WTC11 (cell line): ENCODE results near the gene PCBP3. TPM values are rescaled to one million over a fixed set of nuclear protein-coding genes. Genes with fewer than 3 reads are reported as not detected.

ENCODE experiments used
- ATAC-seq: fragments of 200-7000 bp; cut with Tn5 transposase; 2 replicates; pipeline ENCODE4 v1.10.0; 2021; ENCODE audit warnings: mild to moderate bottlenecking, moderate library complexity
- CTCF ChIA-PET: fragments of 300-600 bp; sonication (Branson Sonifier 250); formaldehyde crosslinking; loops from one replicate; lab custom pipeline; 2021; ENCODE audit warnings: antibody characterized with exemption; lab: Charles Lee
- POLR2A ChIA-PET: fragments of 350-600 bp; sonication (Branson Sonifier 250); formaldehyde crosslinking; loops from one replicate; lab custom pipeline; 2021; ENCODE audit warnings: antibody characterized with exemption; lab: Charles Lee
- DNase-seq: peaks from one replicate; pipeline ENCODE4 v3.0.0; 2021; ENCODE audit warnings: low spot score
- H3K27ac Mint-ChIP-seq: 2 replicates; pipeline ENCODE4 v1.8.0; 2021; ENCODE audit warnings: mixed read lengths
- H3K27me3 Mint-ChIP-seq: 2 replicates; pipeline ENCODE4 v1.8.0; 2021; ENCODE audit warnings: low read depth, mild to moderate bottlenecking, moderate library complexity, mixed read lengths
- H3K36me3 Mint-ChIP-seq: 2 replicates; pipeline ENCODE4 v1.8.0; 2021; ENCODE audit warnings: mixed read lengths
- H3K4me1 Mint-ChIP-seq: 2 replicates; pipeline ENCODE4 v1.8.0; 2022; ENCODE audit warnings: mixed read lengths
- H3K4me3 Mint-ChIP-seq: 2 replicates; pipeline ENCODE4 v1.8.0; 2021; ENCODE audit warnings: mild to moderate bottlenecking, moderate library complexity, mixed read lengths
- H3K9me3 Mint-ChIP-seq: 2 replicates; pipeline ENCODE4 v1.8.0; 2021; ENCODE audit warnings: mixed read lengths
- AFF4 ChIP-seq: sonication (generic); formaldehyde crosslinking; IDR thresholded peaks from 2 replicates; pipeline ENCODE4 v1.8.1; 2023; ENCODE audit warnings: mild to moderate bottlenecking, missing genetic modification reagents, borderline replicate concordance
- EMX1 ChIP-seq: fragments of 250-450 bp; sonication (Bioruptor Pico); IDR thresholded peaks from 2 replicates; pipeline ENCODE4 v1.8.0; 2021; ENCODE audit warnings: mild to moderate bottlenecking
- GRHL2 ChIP-seq: fragments of 250-450 bp; sonication (Bioruptor Pico); IDR thresholded peaks from 2 replicates; pipeline ENCODE4 v1.8.0; 2022; ENCODE audit warnings: mild to moderate bottlenecking, moderate library complexity; ENCODE audit not compliant: insufficient replicate concordance, severe bottlenecking
- IRF2 ChIP-seq: sonication (generic); formaldehyde crosslinking; IDR thresholded peaks from 2 replicates; pipeline ENCODE4 v1.8.0; 2022; ENCODE audit warnings: low read depth, missing genetic modification reagents, borderline replicate concordance
- JUN ChIP-seq: sonication (generic); formaldehyde crosslinking; IDR thresholded peaks from 2 replicates; pipeline ENCODE4 v1.8.0; 2023; ENCODE audit warnings: mild to moderate bottlenecking, missing genetic modification reagents
- MYBL2 ChIP-seq: sonication (generic); formaldehyde crosslinking; IDR thresholded peaks from 2 replicates; pipeline ENCODE4 v1.8.1; 2023; ENCODE audit warnings: mild to moderate bottlenecking, moderate library complexity, missing genetic modification reagents
- NFATC4 ChIP-seq: fragments of 250-450 bp; sonication (Bioruptor Pico); IDR thresholded peaks from 2 replicates; pipeline ENCODE4 v1.9.0; 2021; ENCODE audit warnings: mild to moderate bottlenecking
- NFE2L1 ChIP-seq: sonication (generic); formaldehyde crosslinking; IDR thresholded peaks from 2 replicates; pipeline ENCODE4 v1.8.1; 2023; ENCODE audit warnings: missing genetic modification reagents
- PRRX2 ChIP-seq: fragments of 250-450 bp; sonication (Bioruptor Pico); IDR thresholded peaks from 2 replicates; pipeline ENCODE4 v1.8.0; 2021; ENCODE audit warnings: mild to moderate bottlenecking
- SOX15 ChIP-seq: fragments of 250-450 bp; sonication (Bioruptor Pico); IDR thresholded peaks from 2 replicates; pipeline ENCODE4 v1.9.0; 2021; ENCODE audit warnings: mild to moderate bottlenecking
- TCF7 ChIP-seq: sonication (generic); formaldehyde crosslinking; IDR thresholded peaks from 2 replicates; pipeline ENCODE4 v1.8.0; 2022; ENCODE audit warnings: mild to moderate bottlenecking, low read depth, missing genetic modification reagents, moderate library complexity
- TEAD1 ChIP-seq: sonication (generic); formaldehyde crosslinking; IDR thresholded peaks from 2 replicates; pipeline ENCODE4 v1.8.0; 2022; ENCODE audit warnings: mild to moderate bottlenecking, missing genetic modification reagents
- TEAD4 ChIP-seq: sonication (generic); formaldehyde crosslinking; IDR thresholded peaks from 2 replicates; pipeline ENCODE4 v1.8.0; 2022; ENCODE audit warnings: mild to moderate bottlenecking, missing genetic modification reagents
- USF2 ChIP-seq: sonication (generic); formaldehyde crosslinking; IDR thresholded peaks from 2 replicates; pipeline ENCODE4 v1.8.1; 2023; ENCODE audit warnings: mild to moderate bottlenecking, missing genetic modification reagents, moderate library complexity
- ZMAT4 ChIP-seq: fragments of 250-450 bp; sonication (Bioruptor Pico); IDR thresholded peaks from 2 replicates; pipeline ENCODE4 v1.9.0; 2021; ENCODE audit warnings: mild to moderate bottlenecking
- ZNF232 ChIP-seq: sonication (generic); formaldehyde crosslinking; IDR thresholded peaks from 2 replicates; pipeline ENCODE4 v1.8.0; 2022; ENCODE audit warnings: mild to moderate bottlenecking, missing genetic modification reagents
- ZNF281 ChIP-seq: sonication (generic); formaldehyde crosslinking; IDR thresholded peaks from 2 replicates; pipeline ENCODE4 v1.8.0; 2023; ENCODE audit warnings: mild to moderate bottlenecking, missing genetic modification reagents
- ZNF532 ChIP-seq: fragments of 250-450 bp; sonication (Bioruptor Pico); IDR thresholded peaks from 2 replicates; pipeline ENCODE4 v1.9.0; 2021; ENCODE audit warnings: mild to moderate bottlenecking, borderline replicate concordance
- total RNA-seq: library from RNA; stranded (reverse); gene quantifications from 3 replicates; pipeline ENCODE4 v1.2.3, GENCODE V29; 2021

The PCBP3 gene
- total RNA-seq, 1 experiment from 2014 or later = 8.5 TPM

- Mint-ChIP-seq H3K9me3 (no peaks in the 10 kb centered on the region), H3K27me3 (no peaks in the 10 kb centered on the region), H3K36me3 (no peaks in the 10 kb centered on the region)
- DNase-seq = no peak
- ChIA-PET POLR2A (no interaction called here), CTCF (interaction anchor here (0.6 kb wide), 1 partner anchor 169 kb away, joined by 3 read pairs; no protein-coding TSS in a partner anchor)
- TF ChIP-seq ZNF532 (CRISPR knock-in tag) (no peak), ZNF281 (CRISPR knock-in tag) (no peak), ZMAT4 (CRISPR knock-in tag) (no peak), NFE2L1 (no peak)
- TF ChIP-seq, all 79 proteins: peak for 0
- Mint-ChIP-seq H3K4me1 (no peaks in the 10 kb centered on the region), H3K4me3 (no peak overlapping the region), H3K27ac (no peak overlapping the region)
- ATAC-seq = no peak
Measured at GRCh38 chr21:45724994-45725843, 81.7 kb downstream of the PCBP3 start.

GRCh38 chr21:45725844-45726200 is 82.3 kb downstream of the PCBP3 start:
- Mint-ChIP-seq H3K9me3 (no peaks in the 10 kb centered on the region), H3K27ac (no peak overlapping the region), H3K27me3 (no peaks in the 10 kb centered on the region), H3K36me3 (no peaks in the 10 kb centered on the region), H3K4me1 (no peaks in the 10 kb centered on the region), H3K4me3 (no peak overlapping the region)
- ATAC-seq = no peak
- no peak for DNase-seq
- POLR2A ChIA-PET = no interaction called here
- CTCF ChIA-PET = no interaction called here
- TF ChIP-seq ZNF232 (CRISPR knock-in tag) (no peak), ZNF281 (CRISPR knock-in tag) (no peak), IRF2 (no peak), TEAD4 (CRISPR knock-in tag) (no peak), USF2 (CRISPR knock-in tag) (no peak), TEAD1 (CRISPR knock-in tag) (no peak), AFF4 (no peak), ZMAT4 (CRISPR knock-in tag) (no peak), EMX1 (CRISPR knock-in tag) (no peak), TCF7 (no peak), NFATC4 (no peak), JUN (CRISPR knock-in tag) (no peak), MYBL2 (CRISPR knock-in tag) (no peak), PRRX2 (CRISPR knock-in tag) (no peak), GRHL2 (CRISPR knock-in tag) (no peak), SOX15 (CRISPR knock-in tag) (no peak)
